Transverse colon (tissue), 4 donors: ENCODE results near the gene LAMP1. TPM values are rescaled to one million over a fixed set of nuclear protein-coding genes. Genes with fewer than 3 reads are reported as not detected.

Experiments used
- DNase-seq: peaks from one replicate; pipeline ENCODE4 v3.0.0-alpha.2; 2019
- H3K27ac ChIP-seq, 4 donors: fragments of 200-600 bp; sonication (generic); 2 replicates each; pipeline ENCODE4 v1.5.1; 2016 to 2018; ENCODE audit warnings: inconsistent platforms in 4 of 4
- H3K27me3 ChIP-seq: fragments of 200-600 bp; sonication (generic); 2 replicates; pipeline ENCODE4 v1.5.1; 2017; ENCODE audit warnings: inconsistent platforms
- H3K36me3 ChIP-seq, 4 donors: fragments of 200-600 bp; sonication (generic); 2 replicates each; pipeline ENCODE4 v1.5.1; 2017 to 2019; ENCODE audit warnings: inconsistent platforms in 4 of 4
- H3K4me1 ChIP-seq, 4 donors: fragments of 200-600 bp; sonication (generic); 2 replicates each; pipeline ENCODE4 v1.5.1; 2017 to 2020; ENCODE audit warnings: inconsistent platforms in 4 of 4
- H3K4me3 ChIP-seq, 4 donors: fragments of 200-600 bp; sonication (generic); 1 replicate in 1 of 4; 2 replicates in 3 of 4; pipeline versions ENCODE4 v1.5.1 to v1.6.1; 2017 to 2019; ENCODE audit warnings: inconsistent platforms in 4 of 4
- H3K9me3 ChIP-seq, 2 donors: fragments of 200-600 bp; sonication (generic); 2 replicates each; pipeline ENCODE4 v1.5.1; 2017 to 2019; ENCODE audit warnings: inconsistent platforms in 2 of 2
- CTCF ChIP-seq, 5 experiments: fragments of 200-600 bp in 3 of 5; fragments of 450-650 bp in 2 of 5; sonication (generic) in 3 of 5; IDR thresholded peaks; 1 replicate in 2 of 5; 2 replicates in 3 of 5; pipeline ENCODE4 v1.5.1; 2016 to 2017; ENCODE audit warnings: antibody characterized with exemption in 5 of 5, inconsistent platforms in 3 of 5, mild to moderate bottlenecking in 2 of 5, moderate library complexity in 1 of 5
- EP300 ChIP-seq: sonication (generic); formaldehyde crosslinking; IDR thresholded peaks from one replicate; pipeline ENCODE4 v1.6.1; 2017; ENCODE audit warnings: antibody characterized with exemption, low read depth
- POLR2A ChIP-seq: fragments of 450-650 bp; IDR thresholded peaks from one replicate; pipeline ENCODE4 v1.6.1; 2016; ENCODE audit warnings: antibody characterized with exemption, mild to moderate bottlenecking, moderate library complexity
- POLR2AphosphoS5 ChIP-seq, 3 donors: sonication (generic); formaldehyde crosslinking; IDR thresholded peaks; one replicate each; pipeline ENCODE4 v1.6.1; 2016; ENCODE audit warnings: antibody characterized with exemption in 3 of 3
- WGBS, 2 donors: methylation state at CpG; one replicate each; pipeline ENCODE4 v1.1.5; 2018; ENCODE audit warnings: low coverage in 1 of 2; 5-methylcytosine and 5-hydroxymethylcytosine counted together
- in situ Hi-C, 4 donors: fragments of 200-750 bp; cut with MboI; loops; one replicate each; pipeline versions ENCODE4 v1.15.0 to v1.15.1; 2017; ENCODE audit warnings: low sequenced_read_pairs in 3 of 4, low pct_ligation_motif_present in 1 of 4, low pct_unique_long_range_greater_than_20kb in 1 of 4
- intact Hi-C: fragments of 100-400 bp; cut with DNase I; formaldehyde crosslinking; loops from one replicate; pipeline ENCODE4 v1.15.1; 2023; ENCODE audit warnings: low total_unique reads
- total RNA-seq, 4 donors: library from RNA; depleted of rRNA; stranded (reverse); fragments of >200 nt; gene quantifications; one replicate each; pipeline ENCODE4 v1.1.0, GENCODE V29; 2016

The LAMP1 gene
- total RNA-seq, 4 donors from 2014 or later: 69.5 to 149 (median 103) TPM

- in situ Hi-C loops (no loop called here), intact Hi-C loops (no loop called here)
- peaks cover 0 to 29% (median 13%) of the 10 kb centered on the region in 4 donors for H3K36me3 ChIP-seq
- WGBS, 2 donors: 89% methylated on average over 5 of the region's 5 CpGs; no CpG with 5 or more reads in 1 of the 2 donors
- H3K4me1 ChIP-seq: no peaks in the 10 kb centered on the region
- no peak overlapping the region for H3K4me3 ChIP-seq
- H3K27ac ChIP-seq: no peak overlapping the region
- no peaks in the 10 kb centered on the region for H3K9me3 ChIP-seq
- no peak for TF ChIP-seq CTCF (IDR thresholded peaks at IDR 0.05)
- no peak for TF ChIP-seq POLR2AphosphoS5 (IDR thresholded peaks at IDR 0.05)
- TF ChIP-seq EP300: no peak
- TF ChIP-seq POLR2A: no peak
- no peak for DNase-seq
- H3K27me3 ChIP-seq: no peaks in the 10 kb centered on the region
These were observed 19.0 kb downstream of the LAMP1 start for GRCh38 chr13:113315992-113316391.

GRCh38 chr13:113317031-113317430, 20.0 kb downstream of the LAMP1 start:
- WGBS, 2 donors: 95 to 96% methylated on average over 6 to 12 of the region's 12 CpGs
- H3K36me3 ChIP-seq: peaks cover 0 to 30% (median 14%) of the 10 kb centered on the region in 4 donors

GRCh38 chr13:113318956-113319355, 21.9 kb downstream of the LAMP1 start:
- no peaks in the 10 kb centered on the region for H3K4me1 ChIP-seq
- peaks cover 0 to 42% (median 20%) of the 10 kb centered on the region in 4 donors for H3K36me3 ChIP-seq
- H3K27ac ChIP-seq: no peak overlapping the region
- intact Hi-C loops: no loop called here
- WGBS, 2 donors: 80 to 89% methylated on average over 2 to 18 of the region's 18 CpGs
- in situ Hi-C loops: no loop called here
- no peaks in the 10 kb centered on the region for H3K9me3 ChIP-seq
- no peak overlapping the region for H3K4me3 ChIP-seq
- DNase-seq: no peak
- TF ChIP-seq EP300: no peak
- TF ChIP-seq CTCF (IDR thresholded peaks at IDR 0.05): no peak
- TF ChIP-seq POLR2AphosphoS5 (IDR thresholded peaks at IDR 0.05): no peak
- TF ChIP-seq POLR2A: no peak
- no peaks in the 10 kb centered on the region for H3K27me3 ChIP-seq

More at GRCh38 chr13:113317031-113317430, 20.0 kb downstream of the LAMP1 start:
- H3K27me3 ChIP-seq: no peaks in the 10 kb centered on the region
- no peak for DNase-seq
- H3K4me3 ChIP-seq: no peak overlapping the region
- H3K4me1 ChIP-seq: no peaks in the 10 kb centered on the region
- no peaks in the 10 kb centered on the region for H3K9me3 ChIP-seq
- intact Hi-C loops: no loop called here
- no peak overlapping the region for H3K27ac ChIP-seq
- TF ChIP-seq EP300 (no peak), CTCF (IDR thresholded peaks at IDR 0.05) (no peak), POLR2A (no peak), POLR2AphosphoS5 (IDR thresholded peaks at IDR 0.05) (no peak)
- in situ Hi-C loops: no loop called here

GRCh38 chr13:113319371-113319770, 22.3 kb downstream of the LAMP1 start:
- no peak for TF ChIP-seq EP300
- TF ChIP-seq CTCF (IDR thresholded peaks at IDR 0.05): no peak
- TF ChIP-seq POLR2AphosphoS5 (IDR thresholded peaks at IDR 0.05): no peak
- TF ChIP-seq POLR2A: no peak
- intact Hi-C loops (no loop called here), in situ Hi-C loops (no loop called here)
- Histone ChIP-seq H3K36me3 (peaks cover 0 to 44% (median 21%) of the 10 kb centered on the region in 4 donors), H3K27ac (no peak overlapping the region), H3K27me3 (no peaks in the 10 kb centered on the region), H3K9me3 (no peaks in the 10 kb centered on the region), H3K4me1 (no peaks in the 10 kb centered on the region), H3K4me3 (no peak overlapping the region)
- DNase-seq: no peak
- 94% methylated on average over 13 of the region's 14 CpGs; no CpG with 5 or more reads in 1 of the 2 donors for WGBS, 2 donors
